PC-3 (cell line): ENCODE results near the gene TBX15.

Source experiments
- CTCF ChIP-seq: fragments of 300-600 bp; sonication (generic); conservative IDR thresholded peaks from 2 replicates; pipeline ENCODE4 v1.5.1; 2017; ENCODE audit warnings: antibody characterized with exemption, low read depth, mild to moderate bottlenecking, low read length
- EZH2 ChIP-seq: fragments of 300-600 bp; sonication (generic); IDR thresholded peaks from one replicate; pipeline ENCODE4 v1.6.1; 2017; ENCODE audit warnings: antibody characterized with exemption, mild to moderate bottlenecking, low read length; ENCODE audit not compliant: unreplicated experiment
- EZH2phosphoT487 ChIP-seq: fragments of 300-600 bp; sonication (generic); IDR thresholded peaks from 2 replicates; pipeline ENCODE4 v1.6.1; 2018; ENCODE audit warnings: mild to moderate bottlenecking, antibody characterized with exemption, low read length, borderline replicate concordance

GRCh38 chr1:119009312-119009655 is 21.1 kb upstream of the TBX15 start:
- TF ChIP-seq CTCF = no peak
- TF ChIP-seq EZH2phosphoT487 = no peak
- no peak for TF ChIP-seq EZH2
